ENCODE measurements around the gene DUOXA1.
"Not testable (repeated sequence)": the region's sequence is repeated elsewhere in the genome, so short reads cannot be mapped to it uniquely, and the experiment has no call there.

DUOXA1 gene

DNA sequence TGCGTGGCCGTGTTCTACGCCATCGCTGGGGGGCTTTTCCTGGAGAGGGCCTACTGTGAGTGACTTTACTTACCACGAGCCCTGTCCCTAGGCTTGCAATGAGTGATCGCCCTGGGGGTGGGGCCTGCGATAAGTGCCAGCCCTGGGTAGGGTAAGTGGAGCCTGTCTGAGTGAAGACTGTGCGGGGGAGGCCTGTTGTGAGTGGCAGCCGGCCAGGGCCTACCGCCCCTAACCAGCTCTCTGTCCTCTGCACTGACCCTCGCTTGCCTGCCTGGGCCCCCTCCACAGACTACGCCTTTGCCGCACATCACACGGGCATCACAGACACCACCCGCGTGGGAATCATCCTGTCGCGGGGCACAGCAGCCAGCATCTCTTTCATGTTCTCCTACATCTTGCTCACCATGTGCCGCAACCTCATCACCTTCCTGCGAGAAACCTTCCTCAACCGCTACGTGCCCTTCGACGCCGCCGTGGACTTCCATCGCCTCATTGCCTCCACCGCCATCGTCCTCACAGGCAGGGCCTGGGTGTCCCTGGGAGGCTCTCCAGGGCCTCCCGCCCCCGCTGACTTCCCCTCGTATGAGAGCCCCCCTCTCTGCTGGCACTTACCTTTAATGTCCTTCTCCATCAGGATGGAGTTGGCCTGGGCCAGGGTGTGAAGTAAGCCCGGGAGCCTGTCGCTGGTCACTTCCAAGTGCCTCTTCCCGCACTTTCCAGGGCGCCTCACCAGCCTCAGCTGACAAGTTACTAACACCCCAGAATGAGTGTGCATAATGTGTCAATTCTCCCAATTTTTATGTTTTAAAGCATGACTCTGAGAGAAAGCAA, 22.5 kb upstream of the DUOXA1 start:
- DNase-seq, result no peak

DNA sequence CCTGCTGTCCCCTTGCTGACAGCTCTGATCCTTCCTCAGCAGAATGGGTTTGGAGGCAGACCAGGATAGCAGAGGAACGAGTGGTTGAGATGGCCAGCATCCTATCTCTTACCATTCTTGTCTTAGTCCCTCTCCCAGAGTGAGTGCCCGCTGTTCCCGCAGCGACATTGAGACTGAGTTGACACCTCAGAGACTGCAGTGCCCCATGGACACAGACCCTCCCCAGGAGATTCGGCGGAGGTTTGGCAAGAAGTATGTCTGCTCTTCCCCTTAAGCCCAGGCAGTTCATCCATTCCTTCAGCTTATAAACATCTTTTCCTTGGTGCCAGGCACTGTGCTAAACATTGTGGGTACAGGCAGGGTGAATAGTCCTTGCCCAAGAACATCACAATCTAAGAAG, 21.3 kb upstream of the DUOXA1 start:
- DNase-seq, result no peak

DNA sequence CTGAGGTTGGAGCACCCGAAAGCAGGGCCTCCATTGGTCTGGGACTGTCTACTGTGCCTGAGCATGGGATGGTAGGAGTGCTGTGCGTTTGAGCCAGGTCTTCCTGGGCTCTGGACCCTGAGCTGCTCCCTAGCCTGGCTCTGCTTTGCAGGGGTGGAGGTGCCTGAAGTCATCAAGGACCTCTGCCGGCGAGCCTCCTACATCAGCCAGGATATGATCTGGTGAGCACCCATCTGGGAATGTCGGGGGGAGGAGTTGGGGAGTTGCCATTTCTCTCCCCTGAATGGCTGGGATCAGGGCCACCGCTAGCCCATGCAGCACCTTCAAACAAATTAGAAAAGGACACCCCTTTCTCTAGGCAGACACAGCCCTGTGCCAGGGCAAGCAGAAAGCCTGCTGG, 20.8 kb upstream of the DUOXA1 start:
- no peak for DNase-seq

DNA sequence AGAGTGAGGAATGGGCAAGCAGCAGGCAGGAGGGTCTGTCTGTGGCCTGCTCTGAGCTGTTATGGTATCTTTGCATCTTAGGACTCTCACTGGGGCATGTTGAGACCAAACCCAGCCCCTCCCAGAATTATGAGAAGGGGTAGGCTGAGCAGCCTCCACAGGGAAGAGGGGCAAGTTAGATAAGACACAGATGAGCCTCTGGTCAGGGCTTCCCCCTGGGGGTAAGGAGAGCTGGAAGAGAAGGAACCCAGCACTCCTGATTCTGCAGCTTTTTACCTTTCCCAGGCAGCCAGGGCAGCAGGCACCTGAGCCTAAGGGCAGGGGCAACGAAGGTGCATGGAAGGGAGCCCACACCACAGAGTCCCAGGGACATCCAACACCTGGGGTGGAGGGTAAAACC, 19.4 kb upstream of the DUOXA1 start:
- DNase-seq, result no peak

DNA sequence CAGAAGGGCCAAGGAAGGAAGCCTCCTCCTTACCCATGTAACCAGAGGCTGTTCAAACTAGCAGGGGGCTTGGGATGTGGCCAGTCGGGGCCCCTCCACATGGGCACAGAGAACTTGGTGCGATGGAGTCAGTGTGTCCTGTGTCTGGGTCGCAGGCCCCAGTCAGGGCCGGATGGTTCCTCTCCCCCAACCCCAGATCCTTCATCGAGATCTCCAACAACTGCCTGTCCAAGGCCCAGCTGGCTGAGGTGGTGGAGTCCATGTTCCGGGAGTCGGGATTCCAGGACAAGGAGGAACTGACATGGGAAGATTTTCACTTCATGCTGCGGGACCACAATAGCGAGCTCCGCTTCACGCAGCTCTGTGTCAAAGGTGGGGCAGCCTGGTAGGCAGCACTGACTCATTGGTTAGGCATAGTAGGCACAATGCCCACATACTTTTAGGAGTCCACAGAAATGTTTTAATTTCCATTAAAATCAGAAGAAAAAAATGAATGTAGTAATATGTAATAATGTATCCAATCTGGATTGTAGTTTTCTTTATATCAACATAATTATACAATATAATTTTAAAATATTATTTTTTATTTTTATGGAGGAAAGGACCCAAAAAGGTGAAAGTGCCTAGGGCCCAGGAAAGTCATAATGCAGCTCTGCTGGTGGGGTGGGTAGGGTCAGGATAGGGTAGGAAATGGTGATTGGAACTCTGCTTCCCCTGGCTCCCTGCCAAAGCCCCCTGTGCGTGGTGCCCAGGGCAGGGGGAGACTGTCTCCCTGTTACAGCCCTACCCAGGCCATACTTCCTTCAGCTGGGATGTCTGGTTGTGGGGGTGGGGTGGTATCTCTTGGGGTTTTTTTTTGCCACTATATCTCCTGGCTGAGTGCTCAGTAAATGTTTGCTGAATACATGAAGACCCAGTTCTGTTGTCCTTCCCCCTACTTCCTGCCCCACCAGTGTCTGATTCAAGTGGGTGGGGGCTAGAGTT, 18.7 kb upstream of the DUOXA1 start:
- no peak for DNase-seq

DNA sequence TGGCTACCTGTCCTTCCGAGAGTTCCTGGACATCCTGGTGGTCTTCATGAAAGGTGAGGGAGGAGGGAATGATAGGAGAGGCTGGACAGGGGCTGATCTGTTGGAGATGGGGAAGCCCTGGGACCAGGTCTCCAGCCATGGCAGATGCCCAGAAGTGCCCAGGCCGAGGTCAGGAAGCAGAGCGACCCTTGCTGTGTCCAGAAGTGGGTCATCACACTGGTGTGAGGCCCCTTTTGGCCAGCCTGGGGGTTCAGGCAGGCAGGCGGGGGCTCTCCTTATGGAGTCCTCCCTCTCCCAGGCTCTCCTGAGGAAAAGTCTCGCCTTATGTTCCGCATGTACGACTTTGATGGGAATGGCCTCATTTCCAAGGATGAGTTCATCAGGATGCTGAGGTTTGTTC, 17.9 kb upstream of the DUOXA1 start:
- no peak for DNase-seq

DNA sequence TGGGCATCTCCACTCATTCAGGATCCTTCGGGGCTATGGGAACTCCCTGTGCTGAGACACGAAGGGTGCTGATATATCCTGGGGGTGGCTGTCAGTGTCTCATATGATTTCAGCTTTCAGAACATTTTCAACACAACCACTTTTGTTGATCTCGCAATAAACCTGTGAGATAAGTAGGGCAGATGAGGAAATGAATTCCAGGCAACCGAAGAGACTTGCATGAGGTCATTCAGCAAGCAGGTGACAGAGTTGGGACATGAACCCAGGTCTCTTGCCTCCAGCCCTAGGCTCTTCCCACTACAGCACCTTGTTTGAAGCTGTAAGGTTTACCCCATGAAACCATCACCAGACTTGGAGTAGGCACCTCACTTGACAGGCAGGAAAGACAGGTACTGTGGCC, 16.7 kb upstream of the DUOXA1 start:
- DNase-seq, result no peak

DNA sequence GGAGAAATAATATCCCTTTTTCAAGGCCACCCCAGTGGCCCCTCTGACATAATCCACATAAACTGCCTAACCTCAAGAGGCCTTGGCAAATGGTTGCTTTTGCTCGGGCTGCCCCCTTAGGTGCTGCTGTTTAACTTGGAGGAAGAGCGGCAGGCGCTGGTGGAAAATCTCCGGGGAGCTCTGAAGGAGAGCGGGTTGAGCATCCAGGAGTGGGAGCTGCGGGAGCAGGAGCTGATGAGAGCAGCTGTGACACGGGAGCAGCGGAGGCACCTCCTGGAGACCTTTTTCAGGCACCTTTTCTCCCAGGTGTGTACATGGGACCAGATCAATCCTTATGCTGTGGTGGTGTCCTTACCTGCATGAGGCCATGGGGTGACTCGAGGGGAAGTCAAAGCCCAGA, 15.1 kb upstream of the DUOXA1 start:
- peak in 7 of 56 donors; percentile 10 to 43 (median 25) for DNase-seq

DNA sequence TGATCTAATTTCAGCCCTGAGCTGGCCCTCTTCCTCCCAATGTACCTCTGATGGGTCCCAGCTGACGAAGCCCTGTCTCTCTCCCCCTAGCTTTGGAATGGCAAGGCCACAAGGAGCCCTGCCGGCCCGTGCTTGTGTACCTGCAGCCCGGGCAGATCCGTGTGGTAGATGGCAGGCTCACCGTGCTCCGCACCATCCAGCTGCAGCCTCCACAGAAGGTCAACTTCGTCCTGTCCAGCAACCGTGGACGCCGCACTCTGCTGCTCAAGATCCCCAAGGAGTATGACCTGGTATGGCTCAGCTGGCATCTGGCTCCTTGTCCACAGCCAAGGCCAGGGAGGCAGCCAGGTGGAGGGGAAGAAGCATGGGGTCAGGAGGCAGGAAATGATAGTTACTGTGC, 14.3 kb upstream of the DUOXA1 start:
- no peak for DNase-seq

DNA sequence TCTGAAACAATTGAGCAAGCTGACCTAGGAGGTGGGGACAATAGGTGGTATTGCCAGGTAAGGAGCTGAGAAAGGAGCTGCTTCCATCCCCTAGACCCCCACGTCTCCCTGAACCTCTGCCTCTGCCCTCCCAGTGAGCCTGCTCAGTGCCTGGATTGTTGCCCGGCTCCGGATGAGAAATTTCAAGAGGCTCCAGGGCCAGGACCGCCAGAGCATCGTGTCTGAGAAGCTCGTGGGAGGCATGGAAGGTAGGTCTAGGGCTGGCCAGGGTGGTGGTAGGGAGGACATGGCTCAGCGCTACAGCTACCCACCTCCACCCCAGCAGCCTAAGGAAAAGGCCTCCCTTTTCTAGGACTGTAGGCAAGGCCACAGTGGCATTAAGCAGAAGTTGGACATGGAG, 13.4 kb upstream of the DUOXA1 start:
- DNase-seq, result no peak

DNA sequence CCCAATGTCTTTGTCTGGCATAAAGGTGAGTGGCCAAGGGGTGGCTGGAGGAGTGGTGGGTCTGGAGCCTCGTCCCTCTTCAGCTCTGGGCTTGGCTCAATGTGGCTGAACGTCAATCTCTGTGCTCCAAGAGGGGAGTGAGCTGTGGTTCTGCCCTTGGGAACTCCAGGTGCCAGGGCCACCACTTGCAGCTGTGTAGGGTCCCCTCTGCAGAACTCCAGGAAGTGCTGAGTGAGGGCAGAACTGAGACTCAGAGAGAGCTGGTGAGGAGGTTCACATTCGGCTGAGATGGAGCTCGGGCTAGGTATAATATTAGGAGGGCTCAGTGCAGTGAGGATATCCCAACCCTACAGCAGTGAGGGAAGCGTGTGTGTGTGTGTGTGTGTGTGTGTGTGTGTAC, 11.7 kb upstream of the DUOXA1 start:
- DNase-seq, result no peak

DNA sequence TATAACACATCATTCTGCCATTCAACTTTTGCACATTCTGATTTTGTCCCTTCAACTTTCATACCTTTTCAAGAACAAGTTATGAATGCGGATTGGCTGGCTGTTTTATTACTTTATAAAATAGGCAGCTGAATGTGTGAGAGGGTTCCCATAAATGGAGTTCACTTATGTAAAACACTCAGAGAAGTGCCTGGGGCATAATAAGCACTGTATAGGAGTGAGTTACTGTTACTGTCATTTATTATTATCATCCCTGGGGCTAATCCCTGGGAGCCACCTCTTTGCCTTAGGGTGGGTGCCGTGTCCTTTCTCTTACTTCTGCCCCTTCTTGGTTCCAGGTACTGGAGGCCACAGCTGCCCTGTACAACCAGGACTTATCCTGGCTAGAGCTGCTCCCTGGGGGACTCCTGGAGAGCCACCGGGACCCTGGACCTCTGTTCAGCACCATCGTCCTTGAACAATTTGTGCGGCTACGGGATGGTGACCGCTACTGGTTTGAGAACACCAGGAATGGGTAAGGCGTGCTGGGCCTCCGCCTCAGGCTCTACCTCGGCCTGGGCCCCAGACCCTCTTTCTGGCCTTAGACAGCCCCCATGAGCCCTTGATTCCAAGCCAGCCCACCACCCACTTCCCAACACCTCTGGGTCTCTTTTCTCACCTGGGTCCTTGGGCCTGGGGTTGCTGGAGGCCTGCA, 11.0 kb upstream of the DUOXA1 start:
- DNase-seq, result no peak

DNA sequence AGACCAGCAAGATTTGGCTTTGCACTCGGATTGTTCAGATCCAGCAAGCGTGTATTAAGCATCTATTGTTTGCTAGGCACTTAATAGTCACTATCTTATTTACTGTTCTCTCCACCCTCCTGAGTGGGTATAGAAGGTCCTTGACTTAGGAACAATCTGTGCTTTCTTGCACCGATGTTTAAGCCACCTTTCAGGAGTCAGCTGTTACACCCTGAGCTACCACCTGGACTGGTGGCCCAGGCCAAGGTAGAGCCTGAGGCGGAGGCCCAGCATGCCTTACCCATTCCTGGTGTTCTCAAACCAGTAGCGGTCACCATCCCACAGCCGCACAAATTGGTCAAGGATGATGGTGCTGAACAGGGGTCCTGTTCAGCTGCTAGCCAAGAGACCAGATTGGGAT, 10.1 kb upstream of the DUOXA1 start:
- DNase-seq, result no peak

DNA sequence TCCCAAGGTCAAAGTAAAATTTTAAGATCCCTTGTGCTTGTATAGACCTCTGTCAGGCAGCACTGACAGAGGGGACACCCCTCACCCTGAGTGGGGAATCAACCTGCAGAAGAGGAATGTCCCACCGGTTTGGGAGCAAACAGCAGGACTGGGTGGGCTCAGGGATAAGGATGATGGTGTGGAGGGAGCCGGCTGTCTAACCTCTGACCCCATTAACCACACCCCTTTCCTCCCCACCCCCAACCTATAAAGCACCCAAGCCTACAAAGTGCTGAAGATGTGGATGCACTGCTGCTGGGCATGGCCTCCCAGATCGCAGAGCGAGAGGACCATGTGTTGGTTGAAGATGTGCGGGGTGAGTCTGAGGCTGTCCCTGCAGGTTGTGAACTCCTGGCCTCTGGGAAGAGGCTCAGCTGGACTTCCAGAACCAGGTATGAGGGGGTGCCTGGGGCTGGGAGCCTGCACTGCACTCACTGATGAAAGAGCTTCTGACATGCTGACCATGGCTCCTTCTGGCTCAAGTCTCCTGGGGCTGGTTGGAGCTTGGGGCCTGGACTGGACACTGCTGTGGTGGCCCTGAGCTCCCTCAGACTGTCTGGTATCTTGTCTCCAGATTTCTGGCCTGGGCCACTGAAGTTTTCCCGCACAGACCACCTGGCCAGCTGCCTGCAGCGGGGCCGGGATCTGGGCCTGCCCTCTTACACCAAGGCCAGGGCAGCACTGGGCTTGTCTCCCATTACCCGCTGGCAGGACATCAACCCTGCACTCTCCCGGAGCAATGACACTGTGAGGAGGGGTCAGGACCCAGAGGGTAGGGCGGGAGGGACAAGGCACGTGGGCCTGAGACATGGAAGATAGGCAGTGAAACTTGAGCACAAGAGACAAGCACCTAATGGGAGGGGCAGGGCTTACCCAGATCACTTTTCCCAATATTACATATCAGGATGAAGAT, 9.4 kb upstream of the DUOXA1 start:
- DNase-seq, result no peak

DNA sequence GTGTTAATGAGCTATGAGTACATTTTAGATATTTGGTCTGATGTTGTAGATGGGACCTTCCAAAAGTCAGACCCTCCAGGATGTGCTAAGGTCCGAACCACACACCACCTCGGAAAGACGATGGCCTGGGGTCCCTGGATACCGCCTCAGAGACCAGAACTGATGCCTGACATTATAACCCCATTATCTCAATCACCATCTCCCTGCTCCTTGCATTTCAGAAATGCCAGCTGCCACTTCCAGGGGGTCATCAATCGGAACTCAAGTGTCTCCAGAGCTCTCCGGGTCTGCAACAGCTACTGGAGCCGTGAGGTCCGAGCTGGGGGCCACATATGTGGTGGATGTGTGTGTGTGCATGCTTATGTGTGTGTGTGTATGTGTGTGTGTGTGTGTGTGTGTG, 8.0 kb upstream of the DUOXA1 start:
- DNase-seq, result no peak

DNA sequence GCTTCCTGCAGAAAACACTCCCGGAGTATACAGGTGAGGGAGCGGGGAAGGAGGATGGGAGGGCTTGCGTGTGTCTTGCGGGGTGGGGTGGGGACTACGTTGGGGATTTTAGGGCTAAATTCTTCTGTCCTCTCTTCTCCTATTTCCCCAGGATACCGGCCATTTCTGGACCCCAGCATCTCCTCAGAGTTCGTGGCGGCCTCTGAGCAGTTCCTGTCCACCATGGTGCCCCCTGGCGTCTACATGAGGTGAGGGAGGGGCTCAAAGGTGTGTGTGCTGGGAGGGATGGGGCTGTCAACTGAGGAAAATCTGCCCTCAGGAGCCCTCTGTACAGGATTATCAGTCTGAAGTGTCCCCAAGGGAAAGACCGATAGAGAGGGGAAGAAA, 6.7 kb upstream of the DUOXA1 start:
- DNase-seq, result no peak

DNA sequence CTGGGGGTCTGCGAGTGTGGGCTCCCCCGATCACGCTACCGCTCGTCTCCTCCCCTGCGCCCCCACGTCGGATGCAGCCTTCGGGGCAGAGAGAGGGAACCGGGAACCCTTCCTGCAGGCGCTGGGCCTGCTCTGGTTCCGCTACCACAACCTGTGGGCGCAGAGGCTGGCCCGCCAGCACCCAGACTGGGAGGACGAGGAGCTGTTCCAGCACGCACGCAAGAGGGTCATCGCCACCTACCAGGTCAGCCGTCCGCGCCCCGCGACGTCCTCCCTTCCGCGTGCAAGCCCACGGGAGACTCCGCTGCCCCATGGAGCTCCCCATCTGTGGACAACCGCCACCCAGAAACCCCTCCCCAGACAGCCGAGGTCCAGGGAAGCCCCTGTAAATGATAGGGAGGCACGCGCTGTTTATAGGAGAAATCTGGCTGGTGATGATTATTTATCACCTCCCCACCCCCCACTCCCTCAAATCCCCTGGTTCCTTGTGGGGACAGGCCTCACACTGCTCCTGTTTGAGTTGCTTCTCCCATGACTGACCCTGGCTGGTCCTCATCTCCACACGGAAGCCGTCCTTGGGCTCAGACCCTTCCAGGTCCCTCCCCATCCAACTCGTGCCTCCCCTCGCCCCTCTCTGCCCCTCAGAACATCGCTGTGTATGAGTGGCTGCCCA, 6.2 kb upstream of the DUOXA1 start:
- DNase-seq, result not testable (repeated sequence)

DNA sequence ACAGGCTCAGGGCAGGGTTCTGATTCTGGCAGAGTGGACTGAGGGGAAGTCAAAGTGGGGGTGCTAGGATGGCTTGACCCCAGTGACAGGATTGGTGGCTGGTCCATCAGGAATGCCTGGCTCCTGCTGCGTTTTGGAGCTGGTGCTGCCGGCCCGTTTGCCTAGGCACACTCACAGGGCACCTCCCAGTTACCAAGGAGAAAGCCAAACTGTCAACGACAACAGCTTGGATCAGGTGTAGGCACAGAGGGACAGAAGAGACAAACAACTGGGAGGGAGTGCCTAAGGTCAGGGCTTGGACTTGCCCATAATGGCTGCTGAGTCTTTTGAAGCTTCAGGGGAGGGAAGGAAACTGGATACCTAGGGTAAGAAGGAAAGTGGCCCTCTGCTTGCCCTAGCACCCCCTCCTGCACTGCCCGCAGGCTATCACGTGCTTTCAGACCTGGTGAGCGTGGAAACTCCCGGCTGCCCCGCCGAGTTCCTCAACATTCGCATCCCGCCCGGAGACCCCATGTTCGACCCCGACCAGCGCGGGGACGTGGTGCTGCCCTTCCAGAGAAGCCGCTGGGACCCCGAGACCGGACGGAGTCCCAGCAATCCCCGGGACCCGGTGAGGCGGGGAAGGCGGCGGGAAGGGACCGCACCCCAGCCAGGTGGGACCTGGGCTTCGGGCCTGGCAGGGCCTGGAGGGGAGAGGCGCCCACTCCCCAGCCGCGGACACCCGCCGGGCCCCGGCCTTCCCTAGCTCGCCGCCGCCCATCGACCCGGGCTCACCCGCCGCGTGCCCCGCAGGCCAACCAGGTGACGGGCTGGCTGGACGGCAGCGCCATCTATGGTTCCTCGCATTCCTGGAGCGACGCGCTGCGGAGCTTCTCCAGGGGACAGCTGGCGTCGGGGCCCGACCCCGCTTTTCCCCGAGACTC, 5.3 kb upstream of the DUOXA1 start:
- DNase-seq, result peak in 5 of 56 donors; percentile 2 to 37 (median 19)

DNA sequence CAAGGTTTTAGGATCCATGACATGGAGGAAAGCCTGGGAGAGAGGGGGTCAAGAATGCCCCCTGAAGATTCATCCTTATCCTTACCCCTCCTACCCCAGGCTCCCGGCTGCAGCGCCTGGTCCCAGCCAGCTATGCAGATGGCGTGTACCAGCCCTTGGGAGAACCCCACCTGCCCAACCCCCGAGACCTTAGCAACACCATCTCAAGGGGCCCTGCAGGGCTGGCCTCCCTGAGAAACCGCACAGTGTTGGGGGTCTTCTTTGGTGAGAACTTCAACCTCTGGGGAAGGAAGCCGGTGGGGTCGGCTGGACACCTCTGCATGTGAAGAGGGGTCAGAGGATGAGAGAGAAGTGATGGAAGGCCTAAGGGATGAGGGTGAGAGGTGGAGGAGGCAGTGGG, 4.4 kb upstream of the DUOXA1 start:
- DNase-seq, result no peak
